Panc1 (cell line): ENCODE data around the gene LINC00305. TPM values are rescaled to one million over a fixed set of nuclear protein-coding genes. Genes with fewer than 3 reads are reported as not detected.

ENCODE experiments used
- ATAC-seq: fragments of 200-7000 bp; cut with Tn5 transposase; 2 replicates; pipeline ENCODE4 v1.9.1; 2020; ENCODE audit warnings: mild to moderate bottlenecking, moderate library complexity
- BruUV-seq: library from RNA; stranded (reverse); fragments of 400-500 nt; replicated peaks from 2 replicates; lab custom pipeline; 2021; lab: Mats Ljungman, UMichigan
- CTCF ChIA-PET: fragments of 300-600 bp; sonication (Branson Sonifier 250); formaldehyde crosslinking; loops from one replicate; lab custom pipeline; 2022; ENCODE audit warnings: antibody characterized with exemption; lab: Charles Lee
- POLR2A ChIA-PET: fragments of 300-600 bp; sonication (Branson Sonifier 250); formaldehyde crosslinking; loops from one replicate; lab custom pipeline; 2022; ENCODE audit warnings: antibody characterized with exemption; lab: Charles Lee
- DNase-seq: peaks from one replicate; pipeline ENCODE4 v3.0.0-alpha.2; 2010; ENCODE audit warnings: low read depth, low spot score
- H3K27ac ChIP-seq: 2 replicates; pipeline ENCODE4 v1.5.1; 2011; ENCODE audit warnings: mild to moderate bottlenecking, low read length, inconsistent platforms
- H3K27me3 ChIP-seq: fragments of 200-500 bp; sonication (Bioruptor generic); 2 replicates; pipeline ENCODE4 v1.6.0; 2014; ENCODE audit warnings: low read length, inconsistent platforms; ENCODE audit not compliant: control insufficient read depth, insufficient read depth
- H3K36me3 ChIP-seq: fragments of 200-500 bp; sonication (Bioruptor generic); 2 replicates; pipeline ENCODE4 v1.5.1; 2014; ENCODE audit warnings: inconsistent platforms, mild to moderate bottlenecking, low read length, moderate library complexity; ENCODE audit not compliant: control insufficient read depth, insufficient read depth
- H3K4me1 ChIP-seq: 2 replicates; pipeline ENCODE4 v1.5.1; 2011; ENCODE audit warnings: inconsistent platforms, mild to moderate bottlenecking, low read length, moderate library complexity; ENCODE audit not compliant: control insufficient read depth, insufficient read depth
- H3K4me3 ChIP-seq, 2 experiments: 2 replicates each; pipeline ENCODE4 v1.5.1; 2011 to 2012; ENCODE audit warnings: low read depth in 2 of 2, low read length in 2 of 2, mild to moderate bottlenecking in 2 of 2, inconsistent platforms in 1 of 2, moderate library complexity in 1 of 2
- H3K9me3 ChIP-seq: fragments of 200-500 bp; sonication (Bioruptor generic); 2 replicates; pipeline ENCODE4 v1.5.1; 2014; ENCODE audit warnings: low read depth, mild to moderate bottlenecking, inconsistent platforms, low read length, moderate library complexity; ENCODE audit not compliant: control insufficient read depth, insufficient read depth
- POLR2AphosphoS5 ChIP-seq: IDR thresholded peaks from 2 replicates; pipeline ENCODE4 v1.6.1; 2012; ENCODE audit warnings: mild to moderate bottlenecking, low read depth, low read length, moderate library complexity
- SIN3A ChIP-seq: IDR thresholded peaks from 2 replicates; pipeline ENCODE4 v1.6.1; 2012; ENCODE audit warnings: low read depth, mild to moderate bottlenecking, low read length, moderate library complexity, borderline replicate concordance; ENCODE audit not compliant: insufficient read depth
- TCF7L2 ChIP-seq: IDR thresholded peaks from 2 replicates; pipeline ENCODE4 v1.6.1; 2011; ENCODE audit warnings: mild to moderate bottlenecking, low read depth, low read length, inconsistent platforms
- in situ Hi-C: cut with HindIII; loops from 2 replicates; pipeline ENCODE4 v1.10.0; 2016; ENCODE audit warnings: low sequenced_read_pairs, low pct_unique_long_range_greater_than_20kb
- intact Hi-C: fragments of 100-400 bp; cut with micrococcal nuclease; formaldehyde crosslinking; loops from one replicate; pipeline ENCODE4 v1.10.0; 2022; ENCODE audit not compliant: unreplicated experiment
- total RNA-seq: library from RNA; stranded (reverse); gene quantifications from one replicate; pipeline ENCODE4 v1.2.1, GENCODE V29; 2021; ENCODE audit not compliant: unreplicated experiment
- TF ChIP-seq, protein P1 (sequence below), 2 experiments: IDR thresholded peaks; 2 replicates each; pipeline ENCODE4 v1.6.1; 2011 to 2012; ENCODE audit warnings: low read depth in 2 of 2, control low read depth in 1 of 2, low read length in 1 of 2, mild to moderate bottlenecking in 1 of 2, moderate library complexity in 1 of 2; ENCODE audit not compliant: insufficient read depth in 1 of 2
- TF ChIP-seq, protein P2 (sequence below): fragments of 450-650 bp; IDR thresholded peaks from 2 replicates; pipeline ENCODE4 v1.5.1; 2017; ENCODE audit warnings: mild to moderate bottlenecking

Gene LINC00305
- total RNA-seq, 1 experiment from 2014 or later, result not detected

DNA sequence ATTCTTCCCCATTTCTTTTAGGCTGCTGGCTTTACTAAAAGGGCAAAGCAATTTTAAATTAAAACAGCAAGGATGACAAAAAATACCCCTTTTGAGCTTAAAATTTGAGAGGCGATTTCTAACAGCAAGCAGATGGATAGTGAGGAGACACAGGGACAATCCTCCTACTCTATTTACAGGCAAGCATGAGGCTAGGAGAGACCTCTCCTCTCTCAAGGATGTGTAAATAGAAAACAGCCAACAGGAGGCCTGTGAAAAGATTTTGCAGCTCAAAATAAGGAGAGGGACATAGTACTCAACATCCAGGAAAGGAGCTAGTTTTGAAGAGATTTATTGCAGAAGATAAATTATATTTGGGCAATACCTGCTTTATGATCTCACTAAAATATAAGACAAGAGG, 53.8 kb downstream of the LINC00305 start:
- H3K4me3 ChIP-seq, result no peak overlapping the region
- in situ Hi-C loops, result no loop called here
- no peaks in the 10 kb centered on the region for H3K27me3 ChIP-seq
- H3K27ac ChIP-seq, result no peak overlapping the region
- POLR2A ChIA-PET, result no interaction called here
- TF ChIP-seq SIN3A (no peak), POLR2AphosphoS5 (no peak), TCF7L2 (no peak)
- TF ChIP-seq, protein P1, sequence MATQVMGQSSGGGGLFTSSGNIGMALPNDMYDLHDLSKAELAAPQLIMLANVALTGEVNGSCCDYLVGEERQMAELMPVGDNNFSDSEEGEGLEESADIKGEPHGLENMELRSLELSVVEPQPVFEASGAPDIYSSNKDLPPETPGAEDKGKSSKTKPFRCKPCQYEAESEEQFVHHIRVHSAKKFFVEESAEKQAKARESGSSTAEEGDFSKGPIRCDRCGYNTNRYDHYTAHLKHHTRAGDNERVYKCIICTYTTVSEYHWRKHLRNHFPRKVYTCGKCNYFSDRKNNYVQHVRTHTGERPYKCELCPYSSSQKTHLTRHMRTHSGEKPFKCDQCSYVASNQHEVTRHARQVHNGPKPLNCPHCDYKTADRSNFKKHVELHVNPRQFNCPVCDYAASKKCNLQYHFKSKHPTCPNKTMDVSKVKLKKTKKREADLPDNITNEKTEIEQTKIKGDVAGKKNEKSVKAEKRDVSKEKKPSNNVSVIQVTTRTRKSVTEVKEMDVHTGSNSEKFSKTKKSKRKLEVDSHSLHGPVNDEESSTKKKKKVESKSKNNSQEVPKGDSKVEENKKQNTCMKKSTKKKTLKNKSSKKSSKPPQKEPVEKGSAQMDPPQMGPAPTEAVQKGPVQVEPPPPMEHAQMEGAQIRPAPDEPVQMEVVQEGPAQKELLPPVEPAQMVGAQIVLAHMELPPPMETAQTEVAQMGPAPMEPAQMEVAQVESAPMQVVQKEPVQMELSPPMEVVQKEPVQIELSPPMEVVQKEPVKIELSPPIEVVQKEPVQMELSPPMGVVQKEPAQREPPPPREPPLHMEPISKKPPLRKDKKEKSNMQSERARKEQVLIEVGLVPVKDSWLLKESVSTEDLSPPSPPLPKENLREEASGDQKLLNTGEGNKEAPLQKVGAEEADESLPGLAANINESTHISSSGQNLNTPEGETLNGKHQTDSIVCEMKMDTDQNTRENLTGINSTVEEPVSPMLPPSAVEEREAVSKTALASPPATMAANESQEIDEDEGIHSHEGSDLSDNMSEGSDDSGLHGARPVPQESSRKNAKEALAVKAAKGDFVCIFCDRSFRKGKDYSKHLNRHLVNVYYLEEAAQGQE (IDR thresholded peaks at IDR 0.05; ENCODE audit: insufficient read depth in 1 of 2, low read depth in 2 of 2, low read length in 1 of 2), result no peak
- TF ChIP-seq, protein P2, sequence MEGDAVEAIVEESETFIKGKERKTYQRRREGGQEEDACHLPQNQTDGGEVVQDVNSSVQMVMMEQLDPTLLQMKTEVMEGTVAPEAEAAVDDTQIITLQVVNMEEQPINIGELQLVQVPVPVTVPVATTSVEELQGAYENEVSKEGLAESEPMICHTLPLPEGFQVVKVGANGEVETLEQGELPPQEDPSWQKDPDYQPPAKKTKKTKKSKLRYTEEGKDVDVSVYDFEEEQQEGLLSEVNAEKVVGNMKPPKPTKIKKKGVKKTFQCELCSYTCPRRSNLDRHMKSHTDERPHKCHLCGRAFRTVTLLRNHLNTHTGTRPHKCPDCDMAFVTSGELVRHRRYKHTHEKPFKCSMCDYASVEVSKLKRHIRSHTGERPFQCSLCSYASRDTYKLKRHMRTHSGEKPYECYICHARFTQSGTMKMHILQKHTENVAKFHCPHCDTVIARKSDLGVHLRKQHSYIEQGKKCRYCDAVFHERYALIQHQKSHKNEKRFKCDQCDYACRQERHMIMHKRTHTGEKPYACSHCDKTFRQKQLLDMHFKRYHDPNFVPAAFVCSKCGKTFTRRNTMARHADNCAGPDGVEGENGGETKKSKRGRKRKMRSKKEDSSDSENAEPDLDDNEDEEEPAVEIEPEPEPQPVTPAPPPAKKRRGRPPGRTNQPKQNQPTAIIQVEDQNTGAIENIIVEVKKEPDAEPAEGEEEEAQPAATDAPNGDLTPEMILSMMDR, result no peak
- CTCF ChIA-PET, result no interaction called here
- no TSS peak for BruUV-seq
- H3K9me3 ChIP-seq, result no peaks in the 10 kb centered on the region
- DNase-seq (no peak), ATAC-seq (no peak)
- no peaks in the 10 kb centered on the region for H3K4me1 ChIP-seq
- no peaks in the 10 kb centered on the region for H3K36me3 ChIP-seq
- intact Hi-C loops, result no loop called here

DNA sequence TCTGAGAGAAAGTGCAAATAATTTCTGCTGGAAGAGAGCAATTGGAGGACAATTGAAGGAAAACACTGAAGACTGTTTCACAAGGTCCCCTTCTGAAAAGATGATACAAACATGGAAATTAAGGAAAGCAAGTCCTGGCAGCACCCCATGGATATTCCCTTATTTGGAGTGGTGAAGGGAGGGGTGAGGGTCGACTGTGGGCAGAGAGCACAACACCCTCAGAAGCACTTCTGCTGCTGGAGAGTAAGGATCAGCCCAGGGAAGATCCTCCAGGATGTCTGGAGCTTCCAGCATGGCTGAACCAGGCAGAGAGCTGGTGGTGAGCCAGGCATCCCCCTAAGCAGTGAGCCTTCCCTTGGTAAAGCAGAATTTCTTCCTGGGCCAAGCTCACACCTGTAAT, 54.7 kb downstream of the LINC00305 start:
- CTCF ChIA-PET, result no interaction called here
- Histone ChIP-seq H3K4me1 (no peaks in the 10 kb centered on the region), H3K36me3 (no peaks in the 10 kb centered on the region), H3K27me3 (no peaks in the 10 kb centered on the region), H3K4me3 (no peak overlapping the region), H3K27ac (no peak overlapping the region), H3K9me3 (no peaks in the 10 kb centered on the region)
- TF ChIP-seq POLR2AphosphoS5, result no peak
- TF ChIP-seq SIN3A, result no peak
- no peak for ATAC-seq
- POLR2A ChIA-PET, result no interaction called here
- no TSS peak for BruUV-seq
- in situ Hi-C loops, result no loop called here
- intact Hi-C loops, result no loop called here
- DNase-seq, result no peak

DNA sequence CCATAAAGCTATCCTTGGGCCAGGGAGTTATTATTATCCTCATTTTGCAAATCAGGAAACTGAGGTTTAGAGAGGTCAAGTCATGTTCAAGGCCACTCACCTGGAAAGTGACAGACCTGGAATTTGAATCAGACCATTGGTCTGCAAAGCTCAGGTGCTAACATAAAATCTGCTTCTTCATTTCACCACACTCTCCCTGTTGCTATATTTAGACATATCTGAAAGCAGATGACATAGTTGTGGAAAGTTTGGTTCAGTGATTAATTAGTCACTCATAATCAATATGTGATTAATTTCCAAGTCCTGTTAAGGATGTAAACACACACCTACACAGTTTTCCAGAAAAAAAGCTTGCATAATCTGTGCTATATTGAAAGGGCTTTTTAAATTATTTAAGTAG, 57.4 kb downstream of the LINC00305 start:
- BruUV-seq, result no TSS peak
- in situ Hi-C loops (no loop called here), intact Hi-C loops (no loop called here)
- no peak for TF ChIP-seq POLR2AphosphoS5
- TF ChIP-seq, protein P1 (IDR thresholded peaks at IDR 0.05; ENCODE audit: insufficient read depth in 1 of 2, low read depth in 2 of 2, low read length in 1 of 2), result no peak
- TF ChIP-seq TCF7L2, result no peak
- no peak for TF ChIP-seq SIN3A
- TF ChIP-seq, protein P2, result no peak
- Histone ChIP-seq H3K9me3 (no peaks in the 10 kb centered on the region), H3K27ac (no peak overlapping the region), H3K4me3 (no peak overlapping the region), H3K36me3 (no peaks in the 10 kb centered on the region), H3K27me3 (no peaks in the 10 kb centered on the region), H3K4me1 (no peaks in the 10 kb centered on the region)
- POLR2A ChIA-PET, result no interaction called here
- CTCF ChIA-PET, result no interaction called here
- no peak for ATAC-seq
- DNase-seq, result no peak
